Panc1 (cell line): ENCODE results near the gene ADIRF.

Experiments used
- CTCF ChIP-seq: fragments of 450-650 bp; IDR thresholded peaks from 2 replicates; pipeline ENCODE4 v1.5.1; 2017; ENCODE audit warnings: mild to moderate bottlenecking
- REST ChIP-seq, 2 experiments: IDR thresholded peaks; 2 replicates each; pipeline ENCODE4 v1.6.1; 2011 to 2012; ENCODE audit warnings: low read depth in 2 of 2, control low read depth in 1 of 2, low read length in 1 of 2, mild to moderate bottlenecking in 1 of 2, moderate library complexity in 1 of 2; ENCODE audit not compliant: insufficient read depth in 1 of 2

- TF ChIP-seq REST (IDR thresholded peaks at IDR 0.05; ENCODE audit: insufficient read depth in 1 of 2, low read depth in 2 of 2, low read length in 1 of 2): no peak
- no peak for TF ChIP-seq CTCF
These were observed 6.2 kb downstream of the ADIRF start for GRCh38 chr10:86974484-86974883.
